ENCODE results near the gene MSI2. TPM values are rescaled to one million over a fixed set of nuclear protein-coding genes. Genes with fewer than 3 reads are reported as not detected.
A peak's percentile ranks its signal among the peaks of the same experiment; 100 is the strongest.

Gene MSI2
- total and polyA plus RNA-seq, 2 donors (not counting 1 experiment from before 2014, with no cell fraction given): 16.1 to 196 TPM

- CTCF ChIA-PET: interaction anchor here (0.7 to 4.1 kb wide), 16 partner anchors 19 to 354 kb away, joined by 3 to 85 read pairs (median 4); no protein-coding TSS in a partner anchor
- no peaks in the 10 kb centered on the region for H4K20me1 ChIP-seq (ENCODE audit: control insufficient read depth, insufficient read depth, low read length, poor library complexity, severe bottlenecking)
- H3K4me3 ChIP-seq (ENCODE audit: control extremely low read depth in 1 of 5, extremely low read depth in 1 of 5, insufficient read depth in 1 of 5, low read depth in 2 of 5, low read length in 4 of 5): no peak overlapping the region
- Mint-ChIP-seq H3K9me3 (ENCODE audit: insufficient read depth) (peaks cover 2% of the 10 kb centered on the region), H3K4me1 (peaks cover 30% of the 10 kb centered on the region), H3K4me3 (no peak overlapping the region), H3K27ac (no peak overlapping the region), H3K27me3 (no peaks in the 10 kb centered on the region)
- no peak for ATAC-seq (ENCODE audit: low read depth)
- 100% methylated on average over 1 of the region's 5 CpGs for WGBS (ENCODE audit: insufficient coverage)
- no peak overlapping the region for H3K9ac ChIP-seq (ENCODE audit: low read length)
- POLR2A ChIA-PET: interaction anchor here (0.6 kb wide), 1 partner anchor 21 kb away, joined by 15 read pairs; no protein-coding TSS in a partner anchor
- H3K36me3 ChIP-seq (replicated peaks in 1 of 2; ENCODE audit: control extremely low read depth in 1 of 2, control insufficient read depth in 1 of 2, extremely low read depth in 1 of 2, insufficient read depth in 2 of 2, low read length in 1 of 2): no peaks in the 10 kb centered on the region
- peaks cover 0 to 15% (median 8%) of the 10 kb centered on the region in 3 donors for H3K9me3 ChIP-seq (ENCODE audit: control extremely low read depth in 1 of 3, control insufficient read depth in 2 of 3, insufficient read depth in 1 of 3, low read length in 2 of 3)
- intact Hi-C loops (cut with micrococcal nuclease): no loop called here
- H3K27ac ChIP-seq (ENCODE audit: low read length in 2 of 2): no peak overlapping the region
- TF ChIP-seq CTCF (IDR thresholded peaks at IDR 0.05): no peak
- no peak overlapping the region for H3K4me2 ChIP-seq (replicated peaks; ENCODE audit: low read depth, low read length, poor library complexity, severe bottlenecking)
- H2AFZ ChIP-seq (ENCODE audit: insufficient read depth, low read depth, low read length, poor library complexity, severe bottlenecking): no peak overlapping the region
- H3K79me2 ChIP-seq (ENCODE audit: control insufficient read depth, insufficient read depth, low read length): peaks cover 4% of the 10 kb centered on the region
- H3K4me1 ChIP-seq (ENCODE audit: control insufficient read depth in 2 of 2, insufficient read depth in 2 of 2, low read length in 2 of 2): peaks cover 19 to 25% of the 10 kb centered on the region in 2 donors
- no peaks in the 10 kb centered on the region for H3K27me3 ChIP-seq (replicated peaks in 1 of 4; ENCODE audit: control extremely low read depth in 1 of 4, control insufficient read depth in 3 of 4, insufficient read depth in 4 of 4, low read length in 3 of 4)
- DNase-seq: no peak
These were observed 340.8 kb downstream of the MSI2 start for GRCh38 chr17:57597101-57597500.

DNA sequence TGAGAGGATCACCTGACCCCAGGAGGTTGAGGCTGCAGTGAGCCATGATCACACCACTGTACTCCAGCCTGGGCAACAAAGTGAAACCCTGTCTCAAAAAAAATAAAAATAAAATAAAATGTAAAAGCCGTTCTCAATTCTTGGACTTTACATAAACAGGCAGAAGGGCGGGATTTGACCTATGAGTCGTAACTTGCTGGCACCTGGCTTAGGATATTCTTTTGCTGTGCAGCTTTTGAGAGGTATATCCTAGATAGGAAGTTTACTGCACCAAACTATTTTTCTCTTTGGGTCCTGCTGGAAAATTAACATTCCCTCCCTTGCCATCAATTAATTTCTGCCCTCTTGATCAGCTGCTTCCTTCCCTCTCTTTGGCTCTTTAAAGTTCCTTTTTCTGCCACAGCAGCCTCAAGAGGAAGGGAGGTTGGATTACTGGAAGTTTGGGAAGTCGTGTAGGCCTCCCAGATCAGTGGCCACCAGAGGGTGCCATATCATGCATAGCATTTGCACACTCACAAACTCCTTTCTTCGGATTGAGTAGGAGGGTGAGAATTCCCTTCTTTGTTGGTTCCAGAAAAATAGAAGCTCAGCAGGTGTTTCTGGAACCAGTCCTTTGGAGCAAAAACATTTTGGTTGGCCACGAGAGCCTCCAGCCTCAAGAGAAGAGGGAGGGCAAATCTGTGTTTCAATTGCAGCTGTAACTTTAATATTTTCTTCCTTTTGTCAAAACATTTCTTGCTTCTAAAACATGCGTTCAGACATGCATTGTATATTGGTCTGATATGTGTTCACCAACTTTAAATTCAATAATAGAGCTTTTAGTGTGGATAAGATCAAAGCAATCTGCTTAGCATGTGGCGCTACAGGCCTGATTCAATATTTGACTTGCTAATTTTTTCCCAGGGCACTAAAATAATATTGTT lies 341.5 kb downstream of the MSI2 start:
- peaks cover 31% of the 10 kb centered on the region for H3K4me1 Mint-ChIP-seq
- ATAC-seq (ENCODE audit: low read depth) (no peak), DNase-seq (peak; percentile 41)
- H3K27ac Mint-ChIP-seq: peak overlapping the region; percentile 69
- no peak for TF ChIP-seq EZH2 (IDR thresholded peaks at IDR 0.05; ENCODE audit: borderline replicate concordance, insufficient read depth, low read depth, low read length, poor library complexity, severe bottlenecking)
- TF ChIP-seq CTCF (IDR thresholded peaks at IDR 0.05): peak; percentile 68
- no CpG with 5 or more reads among the region's 8 CpGs for WGBS (ENCODE audit: insufficient coverage)
- H3K4me3 Mint-ChIP-seq: no peak overlapping the region
- intact Hi-C loops (cut with micrococcal nuclease): no loop called here
- no peaks in the 10 kb centered on the region for H4K20me1 ChIP-seq (ENCODE audit: control insufficient read depth, insufficient read depth, low read length, poor library complexity, severe bottlenecking)
- no peak overlapping the region for H3K27ac ChIP-seq (ENCODE audit: low read length in 2 of 2)
- no peak overlapping the region for H2AFZ ChIP-seq (ENCODE audit: insufficient read depth, low read depth, low read length, poor library complexity, severe bottlenecking)
- no peaks in the 10 kb centered on the region for H3K27me3 Mint-ChIP-seq
- peaks cover 4% of the 10 kb centered on the region for H3K79me2 ChIP-seq (ENCODE audit: control insufficient read depth, insufficient read depth, low read length)
- H3K9me3 Mint-ChIP-seq (ENCODE audit: insufficient read depth): peaks cover 2% of the 10 kb centered on the region
- H3K4me1 ChIP-seq (ENCODE audit: control insufficient read depth in 2 of 2, insufficient read depth in 2 of 2, low read length in 2 of 2): peaks cover 21 to 26% of the 10 kb centered on the region in 2 donors
- H3K4me2 ChIP-seq (replicated peaks; ENCODE audit: low read depth, low read length, poor library complexity, severe bottlenecking): no peak overlapping the region
- CTCF ChIA-PET: interaction anchor here (0.6 to 4.1 kb wide), 35 partner anchors 9 to 924 kb away, joined by 3 to 85 read pairs (median 4); partner anchors contain the start of gene CCDC182
- peaks cover 0 to 15% (median 8%) of the 10 kb centered on the region in 3 donors for H3K9me3 ChIP-seq (ENCODE audit: control extremely low read depth in 1 of 3, control insufficient read depth in 2 of 3, insufficient read depth in 1 of 3, low read length in 2 of 3)
- no peaks in the 10 kb centered on the region for H3K36me3 ChIP-seq (replicated peaks in 1 of 2; ENCODE audit: control extremely low read depth in 1 of 2, control insufficient read depth in 1 of 2, extremely low read depth in 1 of 2, insufficient read depth in 2 of 2, low read length in 1 of 2)
- H3K27me3 ChIP-seq (replicated peaks in 1 of 4; ENCODE audit: control extremely low read depth in 1 of 4, control insufficient read depth in 3 of 4, insufficient read depth in 4 of 4, low read length in 3 of 4): no peaks in the 10 kb centered on the region
- POLR2A ChIA-PET: interaction anchor here (0.6 kb wide), 1 partner anchor 21 kb away, joined by 15 read pairs; no protein-coding TSS in a partner anchor
- H3K9ac ChIP-seq (ENCODE audit: low read length): no peak overlapping the region
- H3K4me3 ChIP-seq (ENCODE audit: control extremely low read depth in 1 of 5, extremely low read depth in 1 of 5, insufficient read depth in 1 of 5, low read depth in 2 of 5, low read length in 4 of 5): no peak overlapping the region

Measured in B cell (primary cell).